Measurements from ENCODE around the gene HSD17B14. TPM values are rescaled to one million over a fixed set of nuclear protein-coding genes. Genes with fewer than 3 reads are reported as not detected.

The HSD17B14 gene
- total and polyA plus RNA-seq, 2 donors: 9.9 to 20.4 TPM

GRCh38 chr19:48868114-48868886 is 32.0 kb upstream of the HSD17B14 start, which contains the start of gene PLEKHA4:
TSS of gene PLEKHA4 (minus strand) at chr19:48868617. CDS start at chr19:48867620, 997 bp downstream.
- WGBS: 82% methylated on average over 11 of the region's 11 CpGs
- Histone ChIP-seq H3K27me3 (ENCODE audit: control insufficient read depth in 2 of 2, insufficient read depth in 1 of 2, low read length in 1 of 2) (peaks cover 0 to 25% of the 10 kb centered on the region in 2 donors), H3K9me3 (ENCODE audit: control insufficient read depth in 2 of 2, insufficient read depth in 1 of 2, low read length in 1 of 2) (no peaks in the 10 kb centered on the region), H3K4me3 (ENCODE audit: low read length in 2 of 2) (no peak within 1 kb of the TSS), H3K36me3 (ENCODE audit: control insufficient read depth in 2 of 2, insufficient read depth in 2 of 2, low read length in 1 of 2) (no peaks in the 10 kb centered on the region), H3K4me1 (ENCODE audit: control insufficient read depth in 2 of 2, insufficient read depth in 2 of 2, low read length in 2 of 2) (peaks cover 2 to 17% of the 10 kb centered on the region in 2 donors), H3K27ac (ENCODE audit: low read depth in 1 of 2, low read length in 1 of 2) (peak within 1 kb of the TSS; percentile 55)
- no peak for DNase-seq (ENCODE audit: low read depth in 6 of 9, low spot score in 9 of 9)

- H3K4me1 ChIP-seq (ENCODE audit: control insufficient read depth in 2 of 2, insufficient read depth in 2 of 2, low read length in 2 of 2): peaks cover 0 to 11% of the 10 kb centered on the region in 2 donors
- peaks cover 0 to 25% of the 10 kb centered on the region in 2 donors for H3K27me3 ChIP-seq (ENCODE audit: control insufficient read depth in 2 of 2, insufficient read depth in 1 of 2, low read length in 1 of 2)
- H3K27ac ChIP-seq (ENCODE audit: low read depth in 1 of 2, low read length in 1 of 2): peak overlapping the region in 1 of 2 donors; percentile 55
- no peak for DNase-seq (ENCODE audit: low read depth in 6 of 9, low spot score in 9 of 9)
- H3K36me3 ChIP-seq (ENCODE audit: control insufficient read depth in 2 of 2, insufficient read depth in 2 of 2, low read length in 1 of 2): no peaks in the 10 kb centered on the region
- 94% methylated on average over 7 of the region's 7 CpGs for WGBS
- H3K4me3 ChIP-seq (ENCODE audit: low read length in 2 of 2): no peak overlapping the region
- H3K9me3 ChIP-seq (ENCODE audit: control insufficient read depth in 2 of 2, insufficient read depth in 1 of 2, low read length in 1 of 2): no peaks in the 10 kb centered on the region
Observed at GRCh38 chr19:48867746-48868113, 31.4 kb upstream of the HSD17B14 start.

GRCh38 chr19:48867123-48867745 is 30.9 kb upstream of the HSD17B14 start:
- Histone ChIP-seq H3K4me3 (ENCODE audit: low read length in 2 of 2) (no peak overlapping the region), H3K27me3 (ENCODE audit: control insufficient read depth in 2 of 2, insufficient read depth in 1 of 2, low read length in 1 of 2) (peaks cover 0 to 25% of the 10 kb centered on the region in 2 donors), H3K27ac (ENCODE audit: low read depth in 1 of 2, low read length in 1 of 2) (peak overlapping the region in 1 of 2 donors; percentile 11), H3K36me3 (ENCODE audit: control insufficient read depth in 2 of 2, insufficient read depth in 2 of 2, low read length in 1 of 2) (no peaks in the 10 kb centered on the region), H3K9me3 (ENCODE audit: control insufficient read depth in 2 of 2, insufficient read depth in 1 of 2, low read length in 1 of 2) (no peaks in the 10 kb centered on the region), H3K4me1 (ENCODE audit: control insufficient read depth in 2 of 2, insufficient read depth in 2 of 2, low read length in 2 of 2) (peaks cover 0 to 10% of the 10 kb centered on the region in 2 donors)
- 92% methylated on average over 14 of the region's 14 CpGs for WGBS
- no peak for DNase-seq (ENCODE audit: low read depth in 6 of 9, low spot score in 9 of 9)

- WGBS: 92% methylated on average over 6 of the region's 6 CpGs
- DNase-seq (ENCODE audit: low read depth in 6 of 9, low spot score in 9 of 9): no peak
- no peaks in the 10 kb centered on the region for H3K36me3 ChIP-seq (ENCODE audit: control insufficient read depth in 2 of 2, insufficient read depth in 2 of 2, low read length in 1 of 2)
- peaks cover 0 to 5% of the 10 kb centered on the region in 2 donors for H3K4me1 ChIP-seq (ENCODE audit: control insufficient read depth in 2 of 2, insufficient read depth in 2 of 2, low read length in 2 of 2)
- H3K27ac ChIP-seq (ENCODE audit: low read depth in 1 of 2, low read length in 1 of 2): no peak overlapping the region
- no peak overlapping the region for H3K4me3 ChIP-seq (ENCODE audit: low read length in 2 of 2)
- peaks cover 0 to 25% of the 10 kb centered on the region in 2 donors for H3K27me3 ChIP-seq (ENCODE audit: control insufficient read depth in 2 of 2, insufficient read depth in 1 of 2, low read length in 1 of 2)
- no peaks in the 10 kb centered on the region for H3K9me3 ChIP-seq (ENCODE audit: control insufficient read depth in 2 of 2, insufficient read depth in 1 of 2, low read length in 1 of 2)
Observed at GRCh38 chr19:48866692-48867091, 30.4 kb upstream of the HSD17B14 start.

GRCh38 chr19:48862827-48863226 is 26.5 kb upstream of the HSD17B14 start:
- H3K9me3 ChIP-seq (ENCODE audit: control insufficient read depth in 2 of 2, insufficient read depth in 1 of 2, low read length in 1 of 2): no peaks in the 10 kb centered on the region
- no peak for DNase-seq (ENCODE audit: low read depth in 6 of 9, low spot score in 9 of 9)
- H3K27ac ChIP-seq (ENCODE audit: low read depth in 1 of 2, low read length in 1 of 2): no peak overlapping the region
- peaks cover 5 to 12% of the 10 kb centered on the region in 2 donors for H3K4me1 ChIP-seq (ENCODE audit: control insufficient read depth in 2 of 2, insufficient read depth in 2 of 2, low read length in 2 of 2)
- H3K36me3 ChIP-seq (ENCODE audit: control insufficient read depth in 2 of 2, insufficient read depth in 2 of 2, low read length in 1 of 2): no peaks in the 10 kb centered on the region
- H3K27me3 ChIP-seq (ENCODE audit: control insufficient read depth in 2 of 2, insufficient read depth in 1 of 2, low read length in 1 of 2): peaks cover 0 to 29% of the 10 kb centered on the region in 2 donors
- H3K4me3 ChIP-seq (ENCODE audit: low read length in 2 of 2): no peak overlapping the region
- 87% methylated on average over 7 of the region's 7 CpGs for WGBS

- Histone ChIP-seq H3K27ac (ENCODE audit: low read depth in 1 of 2, low read length in 1 of 2) (no peak overlapping the region), H3K36me3 (ENCODE audit: control insufficient read depth in 2 of 2, insufficient read depth in 2 of 2, low read length in 1 of 2) (no peaks in the 10 kb centered on the region), H3K4me3 (ENCODE audit: low read length in 2 of 2) (no peak overlapping the region), H3K4me1 (ENCODE audit: control insufficient read depth in 2 of 2, insufficient read depth in 2 of 2, low read length in 2 of 2) (peaks cover 5 to 12% of the 10 kb centered on the region in 2 donors), H3K27me3 (ENCODE audit: control insufficient read depth in 2 of 2, insufficient read depth in 1 of 2, low read length in 1 of 2) (peaks cover 0 to 15% of the 10 kb centered on the region in 2 donors), H3K9me3 (ENCODE audit: control insufficient read depth in 2 of 2, insufficient read depth in 1 of 2, low read length in 1 of 2) (no peaks in the 10 kb centered on the region)
- no peak for DNase-seq (ENCODE audit: low read depth in 6 of 9, low spot score in 9 of 9)
- WGBS: 97% methylated on average over 18 of the region's 18 CpGs
Observed at GRCh38 chr19:48861313-48861712, 25.0 kb upstream of the HSD17B14 start.

- Histone ChIP-seq H3K36me3 (ENCODE audit: control insufficient read depth in 2 of 2, insufficient read depth in 2 of 2, low read length in 1 of 2) (no peaks in the 10 kb centered on the region), H3K27ac (ENCODE audit: low read depth in 1 of 2, low read length in 1 of 2) (no peak overlapping the region), H3K4me1 (ENCODE audit: control insufficient read depth in 2 of 2, insufficient read depth in 2 of 2, low read length in 2 of 2) (peaks cover 5 to 12% of the 10 kb centered on the region in 2 donors), H3K27me3 (ENCODE audit: control insufficient read depth in 2 of 2, insufficient read depth in 1 of 2, low read length in 1 of 2) (peaks cover 0 to 11% of the 10 kb centered on the region in 2 donors), H3K9me3 (ENCODE audit: control insufficient read depth in 2 of 2, insufficient read depth in 1 of 2, low read length in 1 of 2) (no peaks in the 10 kb centered on the region), H3K4me3 (ENCODE audit: low read length in 2 of 2) (peak overlapping the region; percentile 56 to 57)
- WGBS: 77% methylated on average over 30 of the region's 30 CpGs
- no peak for DNase-seq (ENCODE audit: low read depth in 6 of 9, low spot score in 9 of 9)
Observed at GRCh38 chr19:48859711-48860572, 23.7 kb upstream of the HSD17B14 start.

GRCh38 chr19:48858984-48859710 is 22.9 kb upstream of the HSD17B14 start:
- Histone ChIP-seq H3K27ac (ENCODE audit: low read depth in 1 of 2, low read length in 1 of 2) (no peak overlapping the region), H3K36me3 (ENCODE audit: control insufficient read depth in 2 of 2, insufficient read depth in 2 of 2, low read length in 1 of 2) (no peaks in the 10 kb centered on the region), H3K27me3 (ENCODE audit: control insufficient read depth in 2 of 2, insufficient read depth in 1 of 2, low read length in 1 of 2) (peaks cover 0 to 11% of the 10 kb centered on the region in 2 donors), H3K4me3 (ENCODE audit: low read length in 2 of 2) (peak overlapping the region; percentile 56 to 57), H3K4me1 (ENCODE audit: control insufficient read depth in 2 of 2, insufficient read depth in 2 of 2, low read length in 2 of 2) (peaks cover 5 to 12% of the 10 kb centered on the region in 2 donors), H3K9me3 (ENCODE audit: control insufficient read depth in 2 of 2, insufficient read depth in 1 of 2, low read length in 1 of 2) (no peaks in the 10 kb centered on the region)
- WGBS: 28% methylated on average over 34 of the region's 34 CpGs
- DNase-seq (ENCODE audit: low read depth in 6 of 9, low spot score in 9 of 9): peak in 7 of 9 donors; percentile 54 to 88 (median 80)
